HepG2 (cell line): ENCODE data around the gene GH2. TPM values are rescaled to one million over a fixed set of nuclear protein-coding genes. Genes with fewer than 3 reads are reported as not detected.

Source experiments
- ATF1 ChIP-seq: IDR thresholded peaks from 2 replicates; pipeline ENCODE4 v1.6.1; 2016; ENCODE audit warnings: mild to moderate bottlenecking, control low read depth
- GABPB1 ChIP-seq: IDR thresholded peaks from 2 replicates; pipeline ENCODE4 v1.6.1; 2016; ENCODE audit warnings: mild to moderate bottlenecking, missing genetic modification reagents, moderate library complexity, missing compliant biosample characterization
- HES4 ChIP-seq: sonication (generic); formaldehyde crosslinking; IDR thresholded peaks from 2 replicates; pipeline ENCODE4 v1.9.0; 2021; ENCODE audit warnings: mild to moderate bottlenecking, missing genetic modification reagents, borderline replicate concordance
- NRL ChIP-seq: sonication (generic); formaldehyde crosslinking; IDR thresholded peaks from 2 replicates; pipeline ENCODE4 v1.5.0; 2020; ENCODE audit warnings: missing genetic modification reagents, mild to moderate bottlenecking, moderate library complexity, borderline replicate concordance
- PRPF4 ChIP-seq: fragments of 200-400 bp; formaldehyde crosslinking; IDR thresholded peaks from 2 replicates; pipeline ENCODE4 v1.6.1; 2016; ENCODE audit warnings: low read length, low read depth; ENCODE audit not compliant: poor library complexity, severe bottlenecking
- SPEN ChIP-seq: sonication (generic); formaldehyde crosslinking; IDR thresholded peaks from 2 replicates; pipeline ENCODE4 v1.5.1; 2020; ENCODE audit warnings: low read depth, mild to moderate bottlenecking, missing genetic modification reagents
- ZBTB8A ChIP-seq: sonication (generic); formaldehyde crosslinking; IDR thresholded peaks from 2 replicates; pipeline ENCODE4 v1.4.0; 2020; ENCODE audit warnings: mild to moderate bottlenecking, low read depth, missing genetic modification reagents, borderline replicate concordance
- ZFX ChIP-seq: sonication (generic); formaldehyde crosslinking; IDR thresholded peaks from 2 replicates; pipeline ENCODE4 v1.4.0; 2020; ENCODE audit warnings: mild to moderate bottlenecking, low read depth, missing genetic modification reagents, moderate library complexity
- ZFYVE20 ChIP-seq: sonication (generic); formaldehyde crosslinking; IDR thresholded peaks from 2 replicates; pipeline ENCODE4 v1.8.0; 2023; ENCODE audit warnings: low read depth, mild to moderate bottlenecking, moderate library complexity, missing genetic modification reagents, borderline replicate concordance
- ZNF260 ChIP-seq: sonication (generic); formaldehyde crosslinking; IDR thresholded peaks from 2 replicates; pipeline ENCODE4 v1.4.0; 2020; ENCODE audit warnings: missing genetic modification reagents, low read depth, mild to moderate bottlenecking, borderline replicate concordance
- ZNF446 ChIP-seq: sonication (generic); formaldehyde crosslinking; IDR thresholded peaks from 2 replicates; pipeline ENCODE4 v1.5.0; 2020; ENCODE audit warnings: mild to moderate bottlenecking, missing genetic modification reagents
- ZNF724P ChIP-seq: sonication (generic); formaldehyde crosslinking; IDR thresholded peaks from 2 replicates; pipeline ENCODE4 v1.8.0; 2022; ENCODE audit warnings: missing genetic modification reagents, borderline replicate concordance
- ZNF737 ChIP-seq: sonication (generic); formaldehyde crosslinking; IDR thresholded peaks from 2 replicates; pipeline ENCODE4 v1.5.0; 2020; ENCODE audit warnings: missing genetic modification reagents, mild to moderate bottlenecking, borderline replicate concordance
- ZNF75D ChIP-seq: sonication (generic); formaldehyde crosslinking; IDR thresholded peaks from 2 replicates; pipeline ENCODE4 v1.8.1; 2023; ENCODE audit warnings: missing genetic modification reagents, mild to moderate bottlenecking, borderline replicate concordance
- ZNF788 ChIP-seq: sonication (generic); formaldehyde crosslinking; IDR thresholded peaks from 2 replicates; pipeline ENCODE4 v1.5.0; 2020; ENCODE audit warnings: mild to moderate bottlenecking, missing genetic modification reagents, borderline replicate concordance
- polyA plus RNA-seq, 8 experiments: library from polyadenylated mRNA; depleted of rRNA in 3 of 8; stranded (reverse) in 7 of 8; unstranded in 1 of 8; fragments of >200 nt; fragmentation: Illumina TruSeq in 4 of 8; extraction: Trizol in 4 of 8; gene quantifications; 2 replicates each; pipeline versions ENCODE4 v1.2.1 to v1.2.3, GENCODE V29; 2011 to 2016; ENCODE audit warnings: low read depth in 4 of 8, missing spikeins in 1 of 8, mixed read lengths in 1 of 8; ENCODE audit not compliant: insufficient read depth in 1 of 8
- total RNA-seq, 5 experiments: library from RNA; depleted of rRNA; stranded (reverse); fragments of >200 nt; fragmentation: Illumina TruSeq; extraction: Trizol; gene quantifications; 2 replicates each; pipeline ENCODE4 v1.2.3, GENCODE V29; 2016; ENCODE audit warnings: low read depth in 1 of 5
- TF ChIP-seq, protein P1 (sequence below): sonication (generic); formaldehyde crosslinking; IDR thresholded peaks from 2 replicates; pipeline ENCODE4 v1.8.0; 2022; ENCODE audit warnings: low read depth, missing genetic modification reagents
- TF ChIP-seq, protein P2 (sequence below): IDR thresholded peaks from 2 replicates; pipeline ENCODE4 v1.6.1; 2016; ENCODE audit warnings: low read depth, borderline replicate concordance
- TF ChIP-seq, protein P3 (sequence below): sonication (generic); formaldehyde crosslinking; IDR thresholded peaks from 2 replicates; pipeline ENCODE4 v1.9.0; 2021; ENCODE audit warnings: missing genetic modification reagents, mild to moderate bottlenecking, borderline replicate concordance
- TF ChIP-seq, protein P4 (sequence below): sonication (generic); formaldehyde crosslinking; conservative IDR thresholded peaks from 2 replicates; pipeline ENCODE4 v1.8.0; 2022; ENCODE audit warnings: low read depth, missing genetic modification reagents

Gene GH2
- total and polyA plus RNA-seq, 2 of the 13 experiments (the other 11 are each of a cell fraction or from before 2014, with no cell fraction given): not detected

DNA sequence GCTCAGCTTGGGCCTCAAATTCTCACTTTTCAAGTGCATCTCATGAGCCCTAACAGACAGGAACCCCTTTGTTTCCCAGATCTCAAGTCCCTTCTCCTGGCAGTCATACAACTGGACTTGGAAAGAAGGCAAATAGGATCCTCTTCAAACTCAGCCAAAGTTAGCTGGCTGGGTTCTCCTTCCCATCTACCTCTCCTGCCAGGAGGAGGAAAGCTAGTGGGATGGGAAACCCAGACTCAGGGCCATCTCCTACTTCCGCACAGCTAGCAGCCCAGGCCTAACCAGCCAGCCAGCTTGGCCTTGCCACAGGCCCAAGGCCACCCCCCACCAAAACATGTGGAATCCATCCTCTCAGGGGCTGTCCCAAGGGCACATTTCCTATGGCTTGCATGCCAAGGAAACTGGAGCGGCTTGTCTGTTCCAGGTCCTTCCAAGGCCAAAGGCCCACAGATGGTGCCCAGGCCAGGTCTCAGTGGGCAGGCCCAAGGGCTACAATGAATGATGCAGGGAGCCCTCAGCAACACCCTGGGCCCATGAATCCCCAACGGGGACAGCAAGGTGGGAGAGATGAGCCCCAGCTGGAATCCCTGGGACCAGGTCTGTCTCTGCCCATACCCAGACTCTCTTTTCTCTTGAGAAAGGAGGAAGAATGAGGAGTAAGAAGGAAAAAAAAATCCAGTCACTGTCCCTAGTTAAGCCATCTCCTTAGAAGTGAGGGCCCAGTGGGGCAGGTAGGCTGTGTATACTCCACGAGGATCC is 41.0 kb downstream of the GH2 start (continued):
- TF ChIP-seq, protein P1, sequence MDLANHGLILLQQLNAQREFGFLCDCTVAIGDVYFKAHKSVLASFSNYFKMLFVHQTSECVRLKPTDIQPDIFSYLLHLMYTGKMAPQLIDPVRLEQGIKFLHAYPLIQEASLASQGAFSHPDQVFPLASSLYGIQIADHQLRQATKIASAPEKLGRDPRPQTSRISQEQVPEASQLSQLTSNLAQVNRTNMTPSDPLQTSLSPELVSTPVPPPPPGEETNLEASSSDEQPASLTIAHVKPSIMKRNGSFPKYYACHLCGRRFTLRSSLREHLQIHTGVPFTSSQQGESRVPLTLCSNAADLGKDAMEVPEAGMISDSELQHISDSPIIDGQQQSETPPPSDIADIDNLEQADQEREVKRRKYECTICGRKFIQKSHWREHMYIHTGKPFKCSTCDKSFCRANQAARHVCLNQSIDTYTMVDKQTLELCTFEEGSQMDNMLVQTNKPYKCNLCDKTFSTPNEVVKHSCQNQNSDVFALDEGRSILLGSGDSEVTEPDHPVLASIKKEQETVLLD (CRISPR knock-in tag): no peak
- TF ChIP-seq, protein P2, sequence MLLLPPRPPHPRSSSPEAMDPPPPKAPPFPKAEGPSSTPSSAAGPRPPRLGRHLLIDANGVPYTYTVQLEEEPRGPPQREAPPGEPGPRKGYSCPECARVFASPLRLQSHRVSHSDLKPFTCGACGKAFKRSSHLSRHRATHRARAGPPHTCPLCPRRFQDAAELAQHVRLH (CRISPR knock-in tag): 0 out of 2 replicates have a peak, but pooled peaks have one; percentile 10
- TF ChIP-seq ZNF788 (CRISPR knock-in tag) (peak; percentile 60; the same call in 1 of the 2 replicates), ZNF75D (CRISPR knock-in tag) (no peak), PRPF4 (no peak), ATF1 (no peak), NRL (CRISPR knock-in tag) (peak; percentile 10; the same call in 1 of the 2 replicates), ZBTB8A (CRISPR knock-in tag) (no peak; the same call in 1 of the 2 replicates), ZFX (CRISPR knock-in tag) (peak; percentile 82), ZFYVE20 (CRISPR knock-in tag) (0 out of 2 replicates have a peak, but pooled peaks have one; percentile 60), SPEN (CRISPR knock-in tag) (peak; percentile 54; the same call in 1 of the 2 replicates), ZNF724P (CRISPR knock-in tag) (peak; percentile 50; the same call in 1 of the 2 replicates), ZNF260 (CRISPR knock-in tag) (peak; percentile 8; the same call in 1 of the 2 replicates), GABPB1 (CRISPR knock-in tag) (no peak), ZNF737 (CRISPR knock-in tag) (0 out of 2 replicates have a peak, but pooled peaks have one; percentile 25), HES4 (CRISPR knock-in tag) (peak; percentile 47; the same call in 1 of the 2 replicates), ZNF446 (CRISPR knock-in tag) (0 out of 2 replicates have a peak, but pooled peaks have one; percentile 52)
- TF ChIP-seq, protein P3, sequence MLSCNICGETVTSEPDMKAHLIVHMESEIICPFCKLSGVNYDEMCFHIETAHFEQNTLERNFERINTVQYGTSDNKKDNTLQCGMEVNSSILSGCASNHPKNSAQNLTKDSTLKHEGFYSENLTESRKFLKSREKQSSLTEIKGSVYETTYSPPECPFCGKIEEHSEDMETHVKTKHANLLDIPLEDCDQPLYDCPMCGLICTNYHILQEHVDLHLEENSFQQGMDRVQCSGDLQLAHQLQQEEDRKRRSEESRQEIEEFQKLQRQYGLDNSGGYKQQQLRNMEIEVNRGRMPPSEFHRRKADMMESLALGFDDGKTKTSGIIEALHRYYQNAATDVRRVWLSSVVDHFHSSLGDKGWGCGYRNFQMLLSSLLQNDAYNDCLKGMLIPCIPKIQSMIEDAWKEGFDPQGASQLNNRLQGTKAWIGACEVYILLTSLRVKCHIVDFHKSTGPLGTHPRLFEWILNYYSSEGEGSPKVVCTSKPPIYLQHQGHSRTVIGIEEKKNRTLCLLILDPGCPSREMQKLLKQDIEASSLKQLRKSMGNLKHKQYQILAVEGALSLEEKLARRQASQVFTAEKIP (CRISPR knock-in tag): no peak
- TF ChIP-seq, protein P4, sequence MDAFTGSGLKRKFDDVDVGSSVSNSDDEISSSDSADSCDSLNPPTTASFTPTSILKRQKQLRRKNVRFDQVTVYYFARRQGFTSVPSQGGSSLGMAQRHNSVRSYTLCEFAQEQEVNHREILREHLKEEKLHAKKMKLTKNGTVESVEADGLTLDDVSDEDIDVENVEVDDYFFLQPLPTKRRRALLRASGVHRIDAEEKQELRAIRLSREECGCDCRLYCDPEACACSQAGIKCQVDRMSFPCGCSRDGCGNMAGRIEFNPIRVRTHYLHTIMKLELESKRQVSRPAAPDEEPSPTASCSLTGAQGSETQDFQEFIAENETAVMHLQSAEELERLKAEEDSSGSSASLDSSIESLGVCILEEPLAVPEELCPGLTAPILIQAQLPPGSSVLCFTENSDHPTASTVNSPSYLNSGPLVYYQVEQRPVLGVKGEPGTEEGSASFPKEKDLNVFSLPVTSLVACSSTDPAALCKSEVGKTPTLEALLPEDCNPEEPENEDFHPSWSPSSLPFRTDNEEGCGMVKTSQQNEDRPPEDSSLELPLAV (CRISPR knock-in tag): no peak
